22Rv1 (cell line): ENCODE measurements around the gene SH2D3C.

ENCODE experiments used
- CTCF ChIP-seq: fragments of 450-650 bp; IDR thresholded peaks from 2 replicates; pipeline ENCODE4 v1.5.1; 2017; ENCODE audit warnings: mild to moderate bottlenecking
- ZFX ChIP-seq: fragments of 450-650 bp; IDR thresholded peaks from 2 replicates; pipeline ENCODE4 v1.6.1; 2017; ENCODE audit warnings: antibody characterized with exemption, borderline replicate concordance

GRCh38 chr9:127753148-127753547 is 25.3 kb downstream of the SH2D3C start:
- TF ChIP-seq CTCF, result no peak
- TF ChIP-seq ZFX, result no peak
